Fibroblast of villous mesenchyme (primary cell): ENCODE data around the gene JCAD. TPM values are rescaled to one million over a fixed set of nuclear protein-coding genes. Genes with fewer than 3 reads are reported as not detected.

Experiments
- DNase-seq: peaks from one replicate; pipeline ENCODE4 v3.0.0-alpha.2; 2010; ENCODE audit warnings: low read depth
- H3K4me3 ChIP-seq: 2 replicates; pipeline ENCODE4 v1.5.1; 2011; ENCODE audit warnings: low read depth, mild to moderate bottlenecking, low read length
- total RNA-seq: library from RNA; depleted of rRNA; stranded (reverse); fragments of >200 nt; gene quantifications from 2 replicates; pipeline ENCODE4 v1.2.3, GENCODE V29; 2012
- TF ChIP-seq, protein P1 (sequence below): IDR thresholded peaks from 2 replicates; pipeline ENCODE4 v1.5.1; 2012; ENCODE audit warnings: low read depth, mild to moderate bottlenecking, low read length; ENCODE audit not compliant: insufficient read depth

JCAD gene
- total RNA-seq, 1 donor, result 7.8 TPM

DNA sequence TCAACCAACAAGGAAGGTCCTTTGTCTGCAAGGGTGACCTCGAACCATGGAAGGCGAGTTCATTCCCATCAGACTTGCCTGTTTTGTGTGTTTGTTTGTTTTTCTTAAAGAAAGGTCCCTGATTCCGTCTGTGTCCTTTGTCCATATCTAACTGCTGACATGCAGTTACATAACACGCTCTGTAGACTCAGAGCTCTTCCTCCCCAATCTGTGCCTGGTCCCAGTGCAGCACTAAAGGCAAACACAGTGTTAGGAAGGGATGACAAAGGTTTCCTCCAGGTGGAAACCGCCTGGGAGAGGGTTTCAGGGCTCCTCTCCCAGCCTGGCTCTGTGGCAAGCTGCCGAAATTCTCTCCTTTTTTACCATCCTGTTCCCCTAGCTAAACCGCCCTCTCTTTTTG, 13.4 kb downstream of the JCAD start:
- TF ChIP-seq, protein P1, sequence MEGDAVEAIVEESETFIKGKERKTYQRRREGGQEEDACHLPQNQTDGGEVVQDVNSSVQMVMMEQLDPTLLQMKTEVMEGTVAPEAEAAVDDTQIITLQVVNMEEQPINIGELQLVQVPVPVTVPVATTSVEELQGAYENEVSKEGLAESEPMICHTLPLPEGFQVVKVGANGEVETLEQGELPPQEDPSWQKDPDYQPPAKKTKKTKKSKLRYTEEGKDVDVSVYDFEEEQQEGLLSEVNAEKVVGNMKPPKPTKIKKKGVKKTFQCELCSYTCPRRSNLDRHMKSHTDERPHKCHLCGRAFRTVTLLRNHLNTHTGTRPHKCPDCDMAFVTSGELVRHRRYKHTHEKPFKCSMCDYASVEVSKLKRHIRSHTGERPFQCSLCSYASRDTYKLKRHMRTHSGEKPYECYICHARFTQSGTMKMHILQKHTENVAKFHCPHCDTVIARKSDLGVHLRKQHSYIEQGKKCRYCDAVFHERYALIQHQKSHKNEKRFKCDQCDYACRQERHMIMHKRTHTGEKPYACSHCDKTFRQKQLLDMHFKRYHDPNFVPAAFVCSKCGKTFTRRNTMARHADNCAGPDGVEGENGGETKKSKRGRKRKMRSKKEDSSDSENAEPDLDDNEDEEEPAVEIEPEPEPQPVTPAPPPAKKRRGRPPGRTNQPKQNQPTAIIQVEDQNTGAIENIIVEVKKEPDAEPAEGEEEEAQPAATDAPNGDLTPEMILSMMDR, result no peak
- DNase-seq, result no peak
- no peak overlapping the region for H3K4me3 ChIP-seq

GRCh38 chr10:30043476-30044270, 15.7 kb downstream of the JCAD start:
- TF ChIP-seq, protein P1, result no peak
- DNase-seq, result no peak
- H3K4me3 ChIP-seq, result no peak overlapping the region

DNA sequence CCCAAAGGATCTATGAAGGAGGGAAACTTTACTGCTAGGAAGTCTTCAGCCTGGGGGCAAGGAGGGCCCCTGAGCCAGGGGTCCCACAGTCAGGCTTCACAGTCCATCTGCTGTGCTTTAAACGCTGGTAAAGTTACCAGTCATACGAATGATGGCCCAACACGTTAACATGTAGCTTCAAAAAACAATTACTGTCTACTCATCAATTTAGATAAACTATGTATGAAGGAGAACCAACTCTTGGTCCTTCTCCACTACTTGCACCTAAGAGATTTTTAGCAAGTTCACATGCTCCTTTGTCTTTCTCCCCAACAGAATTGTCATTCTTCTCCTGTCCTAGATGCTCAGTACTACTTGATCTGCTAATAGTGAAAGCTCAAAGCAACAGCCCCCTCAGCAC, 16.6 kb downstream of the JCAD start:
- TF ChIP-seq, protein P1, result no peak
- H3K4me3 ChIP-seq, result no peak overlapping the region
- no peak for DNase-seq

- TF ChIP-seq, protein P1, result no peak
- H3K4me3 ChIP-seq, result no peak overlapping the region
- no peak for DNase-seq
These were observed 17.9 kb downstream of the JCAD start for GRCh38 chr10:30041196-30042105.

DNA sequence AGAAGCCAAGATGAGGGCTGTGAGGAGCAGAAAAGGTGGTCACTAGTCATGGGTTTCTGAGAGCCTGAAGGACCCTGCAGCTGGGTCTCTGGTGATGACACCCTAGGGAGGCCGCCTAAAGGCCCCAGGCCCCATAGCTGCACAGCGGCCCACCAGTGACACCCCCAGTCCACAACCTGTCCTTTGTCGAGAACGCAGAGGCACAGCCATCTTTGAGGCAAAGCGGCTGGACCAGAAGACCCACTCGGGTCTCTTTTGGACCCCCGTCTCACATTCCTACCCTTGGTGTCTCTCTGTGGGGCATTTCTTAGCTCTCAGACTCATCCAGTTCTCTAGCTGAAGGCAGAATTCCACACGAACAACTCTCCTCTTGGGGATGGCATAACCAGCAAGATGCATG, 18.8 kb downstream of the JCAD start:
- no peak overlapping the region for H3K4me3 ChIP-seq
- DNase-seq, result no peak
- TF ChIP-seq, protein P1, result no peak

- no peak for DNase-seq
- TF ChIP-seq, protein P1, result no peak
These were observed 19.4 kb downstream of the JCAD start for GRCh38 chr10:30039988-30040387.

More at GRCh38 chr10:30039988-30040387, 19.4 kb downstream of the JCAD start:
- H3K4me3 ChIP-seq, result no peak overlapping the region
